Astrocyte of the spinal cord (primary cell): ENCODE measurements around the gene PCSK1.
"Not testable (repeated sequence)": the region's sequence is repeated elsewhere in the genome, so short reads cannot be mapped to it uniquely, and the experiment has no call there.

Experiments used
- DNase-seq: peaks from one replicate; pipeline ENCODE4 v3.0.0; 2011; ENCODE audit warnings: low read depth, low spot score
- H3K4me3 ChIP-seq: 2 replicates; pipeline ENCODE4 v1.5.1; 2011; ENCODE audit warnings: low read depth, mild to moderate bottlenecking, low read length, moderate library complexity
- CTCF ChIP-seq: IDR thresholded peaks from 2 replicates; pipeline ENCODE4 v1.5.1; 2012; ENCODE audit warnings: low read depth, mild to moderate bottlenecking, low read length, inconsistent platforms
- in situ Hi-C: cut with HindIII; loops from 2 replicates; pipeline ENCODE4 v1.10.0; 2017; ENCODE audit warnings: low sequenced_read_pairs

The PCSK1 gene

GRCh38 chr5:96402500-96402899 lies 30.5 kb downstream of the PCSK1 start:
- no peak for TF ChIP-seq CTCF
- no peak overlapping the region for H3K4me3 ChIP-seq
- in situ Hi-C loops = no loop called here
- DNase-seq = no peak

GRCh38 chr5:96396878-96397277 lies 36.2 kb downstream of the PCSK1 start:
- DNase-seq = no peak
- in situ Hi-C loops = no loop called here
- no peak for TF ChIP-seq CTCF
- H3K4me3 ChIP-seq = no peak overlapping the region

- in situ Hi-C loops, H3K4me3 ChIP-seq, DNase-seq: not testable (repeated sequence)
These were observed 37.8 kb downstream of the PCSK1 start for GRCh38 chr5:96395295-96395694.

GRCh38 chr5:96391921-96392320 lies 41.1 kb downstream of the PCSK1 start:
- in situ Hi-C loops = no loop called here
- no peak for TF ChIP-seq CTCF
- DNase-seq = no peak
- no peak overlapping the region for H3K4me3 ChIP-seq

GRCh38 chr5:96388176-96388575 lies 44.9 kb downstream of the PCSK1 start:
- no peak overlapping the region for H3K4me3 ChIP-seq
- peak; percentile 14 for DNase-seq
- TF ChIP-seq CTCF = no peak
- in situ Hi-C loops = no loop called here

- DNase-seq = no peak
- TF ChIP-seq CTCF = no peak
These were observed 45.4 kb downstream of the PCSK1 start for GRCh38 chr5:96387616-96388015.

GRCh38 chr5:96385538-96385937 lies 47.5 kb downstream of the PCSK1 start:
- no peak for DNase-seq
- in situ Hi-C loops = no loop called here
- no peak for TF ChIP-seq CTCF
- H3K4me3 ChIP-seq = no peak overlapping the region

More at GRCh38 chr5:96387616-96388015, 45.4 kb downstream of the PCSK1 start:
- in situ Hi-C loops = no loop called here
- no peak overlapping the region for H3K4me3 ChIP-seq
